DND-41 (cell line): ENCODE data around the gene RILPL1.

Experiments used
- ATAC-seq: fragments of 200-7000 bp; cut with Tn5 transposase; 3 replicates; pipeline ENCODE4 v1.9.1; 2021; ENCODE audit warnings: low read depth; ENCODE audit not compliant: insufficient read depth
- DNase-seq: peaks from one replicate; pipeline ENCODE4 v3.0.0-alpha.2; 2020
- H2AFZ ChIP-seq: 2 replicates; pipeline ENCODE4 v1.6.0; 2012; ENCODE audit warnings: low read depth, low read length
- H3K27ac ChIP-seq: 2 replicates; pipeline ENCODE4 v1.5.1; 2012; ENCODE audit warnings: low read length, inconsistent platforms
- H3K27me3 ChIP-seq: fragments of 200-600 bp; sonication (generic); 2 replicates; pipeline ENCODE4 v1.6.0; 2012; ENCODE audit warnings: low read length, mild to moderate bottlenecking, inconsistent platforms; ENCODE audit not compliant: insufficient read depth, poor library complexity
- H3K36me3 ChIP-seq: 2 replicates; pipeline ENCODE4 v1.5.1; 2012; ENCODE audit warnings: low read length, inconsistent platforms; ENCODE audit not compliant: insufficient read depth
- H3K4me1 ChIP-seq: 2 replicates; pipeline ENCODE4 v1.5.1; 2012; ENCODE audit warnings: mild to moderate bottlenecking, low read length; ENCODE audit not compliant: insufficient read depth
- H3K4me2 ChIP-seq: 2 replicates; pipeline ENCODE4 v1.6.0; 2012; ENCODE audit warnings: mild to moderate bottlenecking, moderate library complexity, low read length, inconsistent platforms; ENCODE audit not compliant: insufficient read depth
- H3K4me3 ChIP-seq, 2 experiments: fragments of 200-600 bp in 1 of 2; shearing (Covaris generic) in 1 of 2; 2 replicates each; pipeline ENCODE4 v1.5.1; 2012 to 2016; ENCODE audit warnings: inconsistent platforms in 2 of 2, low read length in 2 of 2, mild to moderate bottlenecking in 2 of 2, low read depth in 1 of 2, moderate library complexity in 1 of 2
- H3K79me2 ChIP-seq: 2 replicates; pipeline ENCODE4 v1.6.0; 2012; ENCODE audit warnings: low read length, inconsistent platforms; ENCODE audit not compliant: insufficient read depth
- H3K9ac ChIP-seq: 2 replicates; pipeline ENCODE4 v1.6.0; 2012; ENCODE audit warnings: low read depth, mild to moderate bottlenecking, inconsistent platforms, low read length, moderate library complexity
- H3K9me3 ChIP-seq: 2 replicates; pipeline ENCODE4 v1.5.1; 2012; ENCODE audit warnings: low read length, moderate library complexity, mild to moderate bottlenecking, inconsistent platforms; ENCODE audit not compliant: insufficient read depth, severe bottlenecking
- H4K20me1 ChIP-seq: 2 replicates; pipeline ENCODE4 v1.6.0; 2012; ENCODE audit warnings: low read length; ENCODE audit not compliant: insufficient read depth
- EZH2 ChIP-seq: IDR thresholded peaks from 3 replicates; pipeline ENCODE4 v1.6.1; 2012; ENCODE audit warnings: borderline replicate concordance, low read depth, mild to moderate bottlenecking, moderate library complexity, low read length, inconsistent platforms; ENCODE audit not compliant: severe bottlenecking
- TF ChIP-seq, protein P1 (sequence below): IDR thresholded peaks from 2 replicates; pipeline ENCODE4 v1.5.1; 2012; ENCODE audit warnings: borderline replicate concordance, low read length, moderate library complexity, mild to moderate bottlenecking; ENCODE audit not compliant: poor library complexity, severe bottlenecking; ENCODE audit errors: extremely low read depth

RILPL1 gene

GRCh38 chr12:123445388-123446332, 87.9 kb downstream of the RILPL1 start:
- Histone ChIP-seq H3K9me3 (no peaks in the 10 kb centered on the region), H3K27ac (no peak overlapping the region), H3K9ac (no peak overlapping the region), H4K20me1 (no peaks in the 10 kb centered on the region), H3K4me3 (no peak overlapping the region), H2AFZ (no peak overlapping the region), H3K79me2 (no peaks in the 10 kb centered on the region), H3K4me1 (no peaks in the 10 kb centered on the region), H3K27me3 (no peaks in the 10 kb centered on the region), H3K4me2 (no peak overlapping the region), H3K36me3 (no peaks in the 10 kb centered on the region)
- no peak for DNase-seq
- no peak for TF ChIP-seq EZH2
- TF ChIP-seq, protein P1, sequence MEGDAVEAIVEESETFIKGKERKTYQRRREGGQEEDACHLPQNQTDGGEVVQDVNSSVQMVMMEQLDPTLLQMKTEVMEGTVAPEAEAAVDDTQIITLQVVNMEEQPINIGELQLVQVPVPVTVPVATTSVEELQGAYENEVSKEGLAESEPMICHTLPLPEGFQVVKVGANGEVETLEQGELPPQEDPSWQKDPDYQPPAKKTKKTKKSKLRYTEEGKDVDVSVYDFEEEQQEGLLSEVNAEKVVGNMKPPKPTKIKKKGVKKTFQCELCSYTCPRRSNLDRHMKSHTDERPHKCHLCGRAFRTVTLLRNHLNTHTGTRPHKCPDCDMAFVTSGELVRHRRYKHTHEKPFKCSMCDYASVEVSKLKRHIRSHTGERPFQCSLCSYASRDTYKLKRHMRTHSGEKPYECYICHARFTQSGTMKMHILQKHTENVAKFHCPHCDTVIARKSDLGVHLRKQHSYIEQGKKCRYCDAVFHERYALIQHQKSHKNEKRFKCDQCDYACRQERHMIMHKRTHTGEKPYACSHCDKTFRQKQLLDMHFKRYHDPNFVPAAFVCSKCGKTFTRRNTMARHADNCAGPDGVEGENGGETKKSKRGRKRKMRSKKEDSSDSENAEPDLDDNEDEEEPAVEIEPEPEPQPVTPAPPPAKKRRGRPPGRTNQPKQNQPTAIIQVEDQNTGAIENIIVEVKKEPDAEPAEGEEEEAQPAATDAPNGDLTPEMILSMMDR = no peak
- ATAC-seq = no peak

- Histone ChIP-seq H3K79me2 (no peaks in the 10 kb centered on the region), H2AFZ (no peak overlapping the region), H3K9ac (no peak overlapping the region), H3K4me2 (no peak overlapping the region), H3K9me3 (no peaks in the 10 kb centered on the region), H3K36me3 (no peaks in the 10 kb centered on the region), H4K20me1 (no peaks in the 10 kb centered on the region), H3K27ac (no peak overlapping the region), H3K27me3 (no peaks in the 10 kb centered on the region), H3K4me1 (no peaks in the 10 kb centered on the region), H3K4me3 (no peak overlapping the region)
- TF ChIP-seq EZH2 = no peak
- TF ChIP-seq, protein P1 = no peak
- DNase-seq (no peak), ATAC-seq (no peak)
Measured at GRCh38 chr12:123444092-123445026, 89.2 kb downstream of the RILPL1 start.

DNA sequence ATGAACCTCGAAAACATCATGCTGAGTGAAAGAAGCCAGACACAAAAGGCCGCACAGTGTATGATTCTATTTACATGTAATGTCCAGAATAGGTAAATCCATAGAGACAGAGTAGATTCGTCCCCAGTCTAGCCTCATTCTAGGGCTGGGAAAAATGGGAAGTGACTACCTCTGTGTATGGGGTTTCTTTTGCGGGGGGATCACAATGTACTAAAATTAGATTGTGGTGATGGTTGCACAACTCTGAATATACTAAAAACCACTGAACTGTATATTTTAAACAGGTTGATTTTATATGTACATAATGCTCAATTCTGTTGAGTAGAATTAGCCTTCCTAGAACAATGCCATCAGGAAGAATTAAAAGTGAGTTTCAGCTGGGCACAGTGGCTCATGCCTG, 90.7 kb downstream of the RILPL1 start:
- Histone ChIP-seq H3K4me1 (peaks cover 1% of the 10 kb centered on the region), H3K36me3 (no peaks in the 10 kb centered on the region), H4K20me1 (no peaks in the 10 kb centered on the region), H3K4me2 (no peak overlapping the region), H3K79me2 (no peaks in the 10 kb centered on the region), H3K9me3 (no peaks in the 10 kb centered on the region), H3K27me3 (no peaks in the 10 kb centered on the region), H3K9ac (no peak overlapping the region), H3K4me3 (no peak overlapping the region), H3K27ac (no peak overlapping the region), H2AFZ (no peak overlapping the region)
- no peak for ATAC-seq
- TF ChIP-seq, protein P1 = no peak
- no peak for TF ChIP-seq EZH2
- DNase-seq = no peak
